Parathyroid adenoma (tissue), 2 donors: ENCODE measurements around the gene RHBDD3.

Source experiments
- H2AFZ ChIP-seq: fragments of 300-600 bp; sonication (generic); one replicate; pipeline ENCODE4 v1.7.0; 2017; ENCODE audit warnings: antibody characterized with exemption, mild to moderate bottlenecking
- H3K27ac ChIP-seq: fragments of 300-600 bp; sonication (generic); one replicate; pipeline ENCODE4 v1.7.0; 2017
- H3K27me3 ChIP-seq: fragments of 300-600 bp; sonication (generic); one replicate; pipeline ENCODE4 v1.7.0; 2017; ENCODE audit warnings: low read length; ENCODE audit not compliant: control insufficient read depth, insufficient read depth
- H3K36me3 ChIP-seq: fragments of 300-600 bp; sonication (generic); one replicate; pipeline ENCODE4 v1.7.0; 2017; ENCODE audit warnings: low read length; ENCODE audit not compliant: control insufficient read depth, insufficient read depth
- H3K4me1 ChIP-seq: fragments of 300-600 bp; sonication (generic); one replicate; pipeline ENCODE4 v1.7.0; 2017; ENCODE audit warnings: control low read depth
- H3K4me2 ChIP-seq: fragments of 300-600 bp; sonication (generic); one replicate; pipeline ENCODE4 v1.7.0; 2017; ENCODE audit warnings: low read length
- H3K4me3 ChIP-seq: fragments of 300-600 bp; sonication (generic); one replicate; pipeline ENCODE4 v1.7.0; 2017; ENCODE audit warnings: low read depth, low read length
- H3K79me2 ChIP-seq: fragments of 300-600 bp; sonication (generic); one replicate; pipeline ENCODE4 v1.7.0; 2017; ENCODE audit warnings: control low read depth
- H3K9ac ChIP-seq: fragments of 300-600 bp; sonication (generic); one replicate; pipeline ENCODE4 v1.7.0; 2017; ENCODE audit warnings: mild to moderate bottlenecking
- H3K9me3 ChIP-seq: fragments of 300-600 bp; sonication (generic); one replicate; pipeline ENCODE4 v1.7.0; 2017; ENCODE audit warnings: low read length; ENCODE audit not compliant: control insufficient read depth
- CTCF ChIP-seq: fragments of 300-600 bp; sonication (generic); IDR thresholded peaks from one replicate; pipeline ENCODE4 v1.7.0; 2017; ENCODE audit warnings: antibody characterized with exemption, mild to moderate bottlenecking
- donor health status: primary hyperparathyroidism.

Gene RHBDD3

GRCh38 chr22:29214232-29214631 is 53.5 kb downstream of the RHBDD3 start:
- Histone ChIP-seq H3K27ac (no peak overlapping the region), H3K9me3 (no peaks in the 10 kb centered on the region), H3K79me2 (no peaks in the 10 kb centered on the region), H3K4me3 (no peak overlapping the region), H3K27me3 (no peaks in the 10 kb centered on the region), H3K9ac (no peak overlapping the region), H3K4me1 (no peaks in the 10 kb centered on the region), H3K4me2 (no peak overlapping the region), H2AFZ (no peak overlapping the region), H3K36me3 (no peaks in the 10 kb centered on the region)
- TF ChIP-seq CTCF, result no peak

- no peak for TF ChIP-seq CTCF
- no peak overlapping the region for H2AFZ ChIP-seq
- no peaks in the 10 kb centered on the region for H3K79me2 ChIP-seq
- H3K27ac ChIP-seq, result no peak overlapping the region
- H3K36me3 ChIP-seq, result no peaks in the 10 kb centered on the region
- H3K27me3 ChIP-seq, result no peaks in the 10 kb centered on the region
- H3K4me3 ChIP-seq, result no peak overlapping the region
- no peak overlapping the region for H3K9ac ChIP-seq
- H3K4me1 ChIP-seq, result no peaks in the 10 kb centered on the region
- no peak overlapping the region for H3K4me2 ChIP-seq
- H3K9me3 ChIP-seq, result no peaks in the 10 kb centered on the region
Observed at GRCh38 chr22:29213493-29213892, 54.3 kb downstream of the RHBDD3 start.

- no peaks in the 10 kb centered on the region for H3K4me1 ChIP-seq
- H3K9me3 ChIP-seq, result no peaks in the 10 kb centered on the region
- no peaks in the 10 kb centered on the region for H3K27me3 ChIP-seq
- no peaks in the 10 kb centered on the region for H3K79me2 ChIP-seq
- no peak overlapping the region for H3K9ac ChIP-seq
- H3K36me3 ChIP-seq, result no peaks in the 10 kb centered on the region
- H3K27ac ChIP-seq, result no peak overlapping the region
- no peak overlapping the region for H3K4me2 ChIP-seq
- TF ChIP-seq CTCF, result no peak
- no peak overlapping the region for H3K4me3 ChIP-seq
- H2AFZ ChIP-seq, result no peak overlapping the region
Observed at GRCh38 chr22:29212743-29213142, 55.0 kb downstream of the RHBDD3 start.

GRCh38 chr22:29211466-29211865 is 56.3 kb downstream of the RHBDD3 start:
- H3K4me1 ChIP-seq, result no peaks in the 10 kb centered on the region
- H3K27ac ChIP-seq, result no peak overlapping the region
- no peaks in the 10 kb centered on the region for H3K79me2 ChIP-seq
- H3K9me3 ChIP-seq, result no peaks in the 10 kb centered on the region
- no peak overlapping the region for H3K9ac ChIP-seq
- H3K4me3 ChIP-seq, result no peak overlapping the region
- H3K27me3 ChIP-seq, result no peaks in the 10 kb centered on the region
- no peak overlapping the region for H2AFZ ChIP-seq
- no peaks in the 10 kb centered on the region for H3K36me3 ChIP-seq
- no peak for TF ChIP-seq CTCF
- no peak overlapping the region for H3K4me2 ChIP-seq

- H3K9ac ChIP-seq, result no peak overlapping the region
Observed at GRCh38 chr22:29211066-29211465, 56.7 kb downstream of the RHBDD3 start.

More at GRCh38 chr22:29211066-29211465, 56.7 kb downstream of the RHBDD3 start:
- no peak for TF ChIP-seq CTCF
- H3K4me3 ChIP-seq, result no peak overlapping the region
- H3K27ac ChIP-seq, result no peak overlapping the region
- no peaks in the 10 kb centered on the region for H3K36me3 ChIP-seq
- H3K27me3 ChIP-seq, result no peaks in the 10 kb centered on the region
- H2AFZ ChIP-seq, result no peak overlapping the region
- H3K9me3 ChIP-seq, result no peaks in the 10 kb centered on the region
- no peaks in the 10 kb centered on the region for H3K79me2 ChIP-seq
- H3K4me2 ChIP-seq, result no peak overlapping the region
- no peaks in the 10 kb centered on the region for H3K4me1 ChIP-seq
